Measurements from ENCODE around the gene ARMC7. TPM values are rescaled to one million over a fixed set of nuclear protein-coding genes. Genes with fewer than 3 reads are reported as not detected.

The ARMC7 gene
- total and polyA plus RNA-seq, 10 of the 15 experiments (the other 5 are each of a cell fraction or from before 2014, with no cell fraction given), result 1.5 to 19.8 (median 6.3) TPM

DNA sequence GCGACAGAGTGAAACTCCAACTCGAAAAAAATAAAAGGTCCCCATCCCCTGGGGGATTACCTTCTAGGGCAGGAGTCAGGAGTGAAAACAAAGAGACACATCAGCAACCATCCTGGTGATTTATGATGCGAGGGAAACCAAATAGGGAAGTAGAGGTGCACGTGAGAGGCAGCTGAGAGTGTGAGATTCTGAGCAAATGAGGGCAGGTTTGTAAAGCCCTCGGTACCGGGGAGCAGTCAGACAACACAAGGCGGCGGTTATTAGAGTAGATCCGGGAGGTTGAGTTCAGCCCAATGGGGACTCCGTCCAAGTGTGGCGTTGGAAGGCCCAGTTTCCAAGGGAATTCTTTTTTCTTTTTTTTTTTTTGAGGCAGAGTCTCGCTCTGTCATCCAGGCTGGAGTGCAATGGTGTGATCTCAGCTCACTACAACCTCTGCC, 7.4 kb upstream of the ARMC7 start (continued):
- TF ChIP-seq KAT2A (conservative IDR thresholded peaks at IDR 0.05; ENCODE audit: control insufficient read depth, low read depth, low read length), result no peak
- TF ChIP-seq ZNF207 (IDR thresholded peaks at IDR 0.05; ENCODE audit: borderline replicate concordance), result peak; percentile 31; the same call in 1 of the 2 replicates
- no peak for TF ChIP-seq TCF3 (IDR thresholded peaks at IDR 0.05; ENCODE audit: borderline replicate concordance, insufficient read depth, low read depth, low read length)
- TF ChIP-seq REST (IDR thresholded peaks at IDR 0.05; ENCODE audit: low read depth, low read length), result no peak
- no peak for TF ChIP-seq HDAC6 (IDR thresholded peaks at IDR 0.05; ENCODE audit: unreplicated experiment)
- no peak for TF ChIP-seq BRCA1 (IDR thresholded peaks at IDR 0.05; ENCODE audit: low read depth, low read length)
- TF ChIP-seq SREBF1 (IDR thresholded peaks at IDR 0.05; ENCODE audit: low read length), result no peak
- TF ChIP-seq IRF4 (IDR thresholded peaks at IDR 0.05; ENCODE audit: low read depth, low read length), result no peak
- no peak for TF ChIP-seq EZH2 (IDR thresholded peaks at IDR 0.05; ENCODE audit: borderline replicate concordance, control insufficient read depth, low read depth, low read length)
- no peak for TF ChIP-seq ATF3 (IDR thresholded peaks at IDR 0.05; ENCODE audit: borderline replicate concordance, extremely low read depth, low read depth, low read length)
- TF ChIP-seq SIN3A (IDR thresholded peaks at IDR 0.05; ENCODE audit: low read depth, low read length), result no peak
- no peak for TF ChIP-seq ETV6 (conservative IDR thresholded peaks at IDR 0.05 in 1 of 2, IDR thresholded peaks at IDR 0.05 in 1 of 2; ENCODE audit: borderline replicate concordance in 1 of 2, low read depth in 1 of 2)
- no peak for TF ChIP-seq CBX3 (IDR thresholded peaks at IDR 0.05; ENCODE audit: borderline replicate concordance, low read depth)
- TF ChIP-seq STAT3 (IDR thresholded peaks at IDR 0.05; ENCODE audit: low read depth, low read length), result 0 out of 2 replicates have a peak, but pooled peaks have one; percentile 35
- no peak for TF ChIP-seq TAF1 (IDR thresholded peaks at IDR 0.05; ENCODE audit: borderline replicate concordance, low read depth, low read length)
- no peak for TF ChIP-seq MTA3 (IDR thresholded peaks at IDR 0.05; ENCODE audit: borderline replicate concordance, low read length)
- 0 out of 4 replicates have a peak, but pooled peaks of 1 of the 2 experiments have one; percentile 56 for TF ChIP-seq SRF (IDR thresholded peaks at IDR 0.05; ENCODE audit: low read depth in 2 of 2, low read length in 2 of 2)
- no peak for TF ChIP-seq TBL1XR1 (IDR thresholded peaks at IDR 0.05; ENCODE audit: low read depth, low read length)
- TF ChIP-seq NFIC (IDR thresholded peaks at IDR 0.05; ENCODE audit: low read depth, low read length), result no peak
- no peak for TF ChIP-seq JUNB (IDR thresholded peaks at IDR 0.05)
- no peak for TF ChIP-seq SMAD1 (IDR thresholded peaks at IDR 0.05; ENCODE audit: low read depth, partially characterized antibody)
- TF ChIP-seq HDGF (IDR thresholded peaks at IDR 0.05), result 0 out of 2 replicates have a peak, but pooled peaks have one; percentile 59
- TF ChIP-seq ELK1 (IDR thresholded peaks at IDR 0.05; ENCODE audit: low read depth, low read length), result no peak
- TF ChIP-seq, protein P1, sequence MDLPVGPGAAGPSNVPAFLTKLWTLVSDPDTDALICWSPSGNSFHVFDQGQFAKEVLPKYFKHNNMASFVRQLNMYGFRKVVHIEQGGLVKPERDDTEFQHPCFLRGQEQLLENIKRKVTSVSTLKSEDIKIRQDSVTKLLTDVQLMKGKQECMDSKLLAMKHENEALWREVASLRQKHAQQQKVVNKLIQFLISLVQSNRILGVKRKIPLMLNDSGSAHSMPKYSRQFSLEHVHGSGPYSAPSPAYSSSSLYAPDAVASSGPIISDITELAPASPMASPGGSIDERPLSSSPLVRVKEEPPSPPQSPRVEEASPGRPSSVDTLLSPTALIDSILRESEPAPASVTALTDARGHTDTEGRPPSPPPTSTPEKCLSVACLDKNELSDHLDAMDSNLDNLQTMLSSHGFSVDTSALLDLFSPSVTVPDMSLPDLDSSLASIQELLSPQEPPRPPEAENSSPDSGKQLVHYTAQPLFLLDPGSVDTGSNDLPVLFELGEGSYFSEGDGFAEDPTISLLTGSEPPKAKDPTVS (IDR thresholded peaks at IDR 0.05; ENCODE audit: low read depth, low read length), result no peak
- no peak for TF ChIP-seq SREBF2 (IDR thresholded peaks at IDR 0.05; ENCODE audit: low read length)
- no peak for TF ChIP-seq ZBED1 (IDR thresholded peaks at IDR 0.05; ENCODE audit: borderline replicate concordance)
- TF ChIP-seq POLR2AphosphoS2 (IDR thresholded peaks at IDR 0.05; ENCODE audit: low read depth, low read length), result no peak

Data from GM12878 (cell line).